Stimulated activated CD4-positive, alpha-beta T cell treated with anti-CD3 and anti-CD28 coated beads, Interleukin-1b, Interleukin-23, amount 100 ng/mL, for 24 hours (primary cell): Measurements from ENCODE around the gene NCOA6.
A peak's percentile ranks its signal among the peaks of the same experiment; 100 is the strongest.
"Not testable (repeated sequence)": the region's sequence is repeated elsewhere in the genome, so short reads cannot be mapped to it uniquely, and the experiment has no call there.

ENCODE experiments used
- DNase-seq, 4 experiments: peaks; one replicate each; pipeline ENCODE4 v3.0.0-alpha.2; 2020; ENCODE audit warnings: low read depth in 4 of 4, low spot score in 1 of 4

NCOA6 gene

DNA sequence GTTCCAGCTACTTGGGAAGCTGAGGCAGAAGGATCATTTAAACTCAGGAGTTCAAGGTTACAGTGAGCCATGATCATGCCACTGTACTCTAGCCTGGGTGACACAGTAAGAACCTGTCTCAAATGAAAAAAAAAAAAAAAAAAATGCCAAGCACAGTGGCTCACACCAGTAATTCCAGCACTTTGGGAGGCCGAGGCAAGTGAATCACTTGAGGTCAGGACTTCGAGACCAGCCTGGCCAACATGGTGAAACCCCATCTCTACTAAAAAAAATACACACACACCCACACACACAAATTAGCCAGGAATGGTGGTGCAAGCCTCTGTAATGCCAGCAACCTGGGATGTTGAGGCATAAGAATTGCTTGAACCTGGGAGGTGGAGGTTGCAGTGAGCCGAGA, 102.9 kb downstream of the NCOA6 start:
- DNase-seq = not testable (repeated sequence)

GRCh38 chr20:34720266-34720665, 105.2 kb downstream of the NCOA6 start:
- DNase-seq = no peak

DNA sequence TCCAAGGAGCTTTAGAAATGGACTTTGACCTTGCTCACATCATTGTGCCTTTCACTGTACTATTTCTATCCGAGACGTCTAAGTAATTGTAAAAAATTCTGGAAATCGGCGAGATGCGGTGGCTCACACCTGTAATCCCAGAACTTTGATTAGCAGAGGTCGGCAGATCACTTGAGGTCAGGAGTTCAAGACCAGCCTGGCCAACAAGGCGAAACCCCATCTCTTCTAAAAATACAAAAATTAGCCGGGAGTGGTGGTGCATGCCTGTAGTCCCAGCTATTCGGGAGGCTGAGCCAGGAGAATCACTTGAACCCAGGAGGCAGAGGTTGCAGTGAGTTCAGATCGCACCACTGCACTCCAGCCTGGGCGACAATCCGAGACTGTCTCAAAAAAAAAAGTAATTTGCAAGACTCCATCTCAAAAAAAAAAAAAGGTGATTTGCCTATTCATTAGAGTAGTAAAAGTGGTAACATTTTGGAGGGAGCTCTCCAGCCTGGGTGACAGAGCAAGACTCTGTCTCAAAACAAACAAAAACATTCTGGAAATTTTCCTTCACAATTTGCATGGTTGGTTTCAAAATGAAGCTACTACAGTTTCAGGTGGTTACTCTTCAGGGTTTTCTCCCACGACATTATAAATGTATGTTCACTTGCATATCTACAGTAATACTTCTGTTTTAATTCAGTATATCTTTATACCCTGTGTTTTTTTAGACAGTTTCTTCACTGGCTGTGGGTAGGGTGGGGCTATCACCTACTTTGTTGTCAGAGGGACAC, 106.0 kb downstream of the NCOA6 start:
- not testable (repeated sequence) for DNase-seq

GRCh38 chr20:34717230-34718095, 108.0 kb downstream of the NCOA6 start:
- no peak for DNase-seq

GRCh38 chr20:34716921-34717229, 108.6 kb downstream of the NCOA6 start:
- DNase-seq = no peak

GRCh38 chr20:34715384-34715783, 110.1 kb downstream of the NCOA6 start:
- no peak for DNase-seq

- DNase-seq = not testable (repeated sequence)
These were observed 111.4 kb downstream of the NCOA6 start for GRCh38 chr20:34713944-34714515.

DNA sequence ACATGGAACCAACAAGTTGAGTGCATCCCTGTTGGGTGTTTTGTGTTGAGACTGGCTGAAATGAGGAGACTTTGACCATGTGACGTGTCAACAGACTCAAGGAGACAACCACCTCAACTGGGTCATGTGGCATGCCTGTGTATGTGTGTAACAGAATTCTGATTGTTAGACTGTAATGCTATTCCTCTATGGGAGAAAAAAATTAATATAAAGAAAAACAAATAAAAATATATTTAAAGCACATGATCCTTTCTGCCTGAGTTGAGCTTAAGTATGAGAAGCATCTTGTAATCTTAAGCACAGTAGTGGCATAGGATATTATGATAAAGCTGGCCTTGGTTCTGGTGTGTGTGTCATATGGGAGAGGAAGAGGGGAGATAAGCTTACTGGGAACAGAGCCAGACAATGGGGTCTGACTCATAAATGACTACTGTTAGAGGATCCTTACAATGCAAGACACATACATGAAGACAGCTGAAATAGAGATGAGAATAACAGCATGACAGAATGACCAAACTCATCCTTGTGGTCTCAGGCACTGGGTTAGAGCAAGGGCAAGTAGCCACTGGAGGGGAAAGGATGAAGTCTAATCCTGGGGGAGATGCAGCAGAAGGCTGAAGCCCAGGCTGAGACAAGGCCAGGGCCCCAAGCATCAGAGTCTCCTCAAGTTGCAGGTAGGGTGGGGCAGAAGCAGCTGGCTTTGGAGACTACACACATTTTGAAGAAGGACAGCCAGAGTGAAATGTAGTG, 112.1 kb downstream of the NCOA6 start:
- no peak for DNase-seq

- no peak for DNase-seq
These were observed 112.8 kb downstream of the NCOA6 start for GRCh38 chr20:34712525-34713192.

- no peak for DNase-seq
These were observed 113.5 kb downstream of the NCOA6 start for GRCh38 chr20:34711813-34712430.

DNA sequence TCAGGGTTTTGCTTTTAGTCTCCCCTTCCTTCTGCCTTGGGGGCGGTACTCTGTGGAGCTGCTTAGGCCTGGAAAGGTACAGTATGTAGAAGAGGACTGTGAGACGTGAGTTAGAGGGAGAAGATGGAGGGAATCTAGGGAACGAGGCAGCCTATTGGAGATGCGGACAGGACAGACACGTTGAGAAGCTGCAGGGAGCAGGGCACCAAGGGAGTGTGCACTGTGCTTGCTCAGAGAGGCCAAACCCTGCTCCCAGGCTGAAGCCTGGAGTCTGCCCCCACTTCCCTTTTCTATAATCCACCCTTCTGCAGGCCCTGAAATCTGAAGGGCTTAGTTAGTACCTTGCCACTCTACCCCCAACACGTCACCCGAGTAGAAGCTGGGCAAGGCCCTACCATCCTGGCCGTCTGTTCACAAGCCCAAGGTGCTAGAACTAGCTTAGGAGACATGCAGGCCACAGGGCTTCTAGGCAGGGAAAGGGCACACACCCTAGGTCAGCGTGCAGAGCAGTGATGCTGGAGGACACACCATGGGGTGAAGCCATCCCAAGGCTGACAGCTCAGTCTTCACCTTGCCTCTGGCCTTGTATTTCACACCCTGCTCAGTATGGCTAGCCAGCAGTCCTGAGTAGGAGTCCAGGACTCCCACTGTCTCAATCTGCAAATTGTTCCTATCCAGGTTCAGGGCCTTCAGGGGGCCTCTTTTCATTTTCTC, 114.4 kb downstream of the NCOA6 start:
- DNase-seq = no peak

GRCh38 chr20:34710568-34710839, 114.9 kb downstream of the NCOA6 start:
- no peak for DNase-seq

DNA sequence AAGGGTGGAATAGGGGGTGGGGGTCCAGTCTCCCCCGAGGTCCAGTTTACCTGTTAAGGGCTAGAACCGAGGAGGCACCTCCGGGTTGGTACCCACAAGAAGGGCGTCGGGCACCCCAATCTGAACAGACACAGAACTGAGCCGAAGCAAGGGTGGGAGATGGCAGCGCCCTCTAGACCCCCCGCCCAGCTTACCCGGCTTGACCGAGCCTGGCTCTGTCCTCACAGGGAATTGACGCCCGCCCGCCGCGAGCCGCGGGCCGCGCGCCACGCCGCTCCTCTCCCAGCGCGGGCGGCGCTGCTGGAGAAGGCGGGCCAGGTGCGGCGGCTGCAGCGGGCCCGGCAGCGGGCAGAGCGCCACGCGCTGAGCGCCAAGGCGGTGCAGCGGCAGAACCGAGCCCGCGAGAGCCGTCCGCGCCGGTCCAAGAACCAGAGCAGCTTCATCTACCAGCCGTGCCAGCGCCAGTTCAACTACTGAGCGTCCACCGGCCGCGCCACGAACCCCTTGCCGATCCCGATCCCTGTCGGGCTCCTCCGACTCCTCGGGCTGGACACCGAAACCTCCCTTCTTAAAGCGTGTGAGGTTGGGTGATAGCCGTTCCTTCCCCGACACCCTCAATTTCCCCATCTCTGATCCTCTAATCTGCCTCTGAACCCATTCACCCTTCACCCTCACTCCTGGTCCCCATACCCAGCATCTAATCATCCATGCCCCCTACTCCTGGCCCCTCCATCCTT, 115.5 kb downstream of the NCOA6 start:
- DNase-seq = peak in 3 of 4 experiments; percentile 10 to 68 (median 45)

DNA sequence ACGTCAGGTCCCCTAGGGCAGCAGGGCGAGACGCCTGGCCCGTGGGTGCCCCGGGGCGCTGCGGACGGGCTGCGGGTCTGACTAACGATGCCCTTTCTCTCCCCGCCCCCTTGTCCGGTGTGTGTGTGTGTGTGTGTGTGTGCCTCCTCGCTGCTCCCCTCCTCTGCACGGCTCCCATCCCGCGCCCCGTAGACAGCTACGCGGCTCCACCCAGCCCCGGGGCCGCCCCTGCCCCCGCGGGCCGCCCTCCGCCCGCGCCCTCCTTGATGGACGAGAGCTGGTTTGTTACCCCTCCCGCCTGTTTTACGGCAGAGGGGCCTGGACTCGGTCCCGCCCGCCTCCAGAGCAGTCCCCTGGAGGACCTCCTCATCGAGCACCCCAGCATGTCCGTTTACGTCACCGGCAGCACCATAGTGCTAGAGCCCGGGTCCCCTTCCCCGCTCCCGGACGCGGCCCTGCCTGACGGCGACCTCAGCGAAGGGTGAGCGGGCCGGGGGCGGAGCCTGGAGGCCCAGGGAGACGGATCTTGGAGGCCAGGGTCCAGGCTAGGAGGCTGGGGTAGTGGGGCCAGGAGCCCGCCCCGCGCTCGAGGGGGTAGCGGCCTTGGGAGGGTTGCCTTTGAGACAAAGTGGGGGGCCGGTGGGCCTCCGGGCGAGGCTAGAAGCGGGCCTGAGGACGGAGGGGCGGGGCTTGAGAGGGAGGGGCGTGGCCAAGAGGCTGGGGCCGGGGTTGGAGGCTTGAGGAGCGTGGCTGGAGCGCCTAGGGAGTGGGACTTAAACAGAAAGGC, 116.2 kb downstream of the NCOA6 start:
- peak; percentile 59 to 77 (median 64) for DNase-seq

DNA sequence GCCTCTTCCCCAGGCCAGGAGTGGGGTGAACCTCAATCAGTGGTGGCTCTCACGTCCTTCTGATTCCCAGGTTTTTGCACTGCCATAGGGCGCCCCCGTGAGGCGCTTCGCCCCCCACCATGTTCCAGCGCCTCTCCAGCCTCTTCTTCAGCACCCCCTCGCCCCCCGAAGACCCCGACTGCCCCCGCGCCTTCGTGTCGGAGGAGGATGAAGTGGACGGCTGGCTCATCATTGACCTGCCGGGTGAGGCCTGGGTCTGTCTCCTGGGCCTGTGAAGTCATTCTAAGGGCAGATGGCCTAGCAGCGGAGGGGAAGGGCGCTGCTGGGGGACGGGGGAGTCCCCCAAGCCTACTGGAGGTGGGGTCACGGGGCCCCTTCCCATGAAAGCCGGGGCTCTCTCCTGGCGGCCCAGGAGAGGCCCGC, 116.8 kb downstream of the NCOA6 start:
- DNase-seq = peak in 2 of 4 experiments; percentile 20 to 43

- DNase-seq = no peak
These were observed 118.3 kb downstream of the NCOA6 start for GRCh38 chr20:34706912-34707784.

DNA sequence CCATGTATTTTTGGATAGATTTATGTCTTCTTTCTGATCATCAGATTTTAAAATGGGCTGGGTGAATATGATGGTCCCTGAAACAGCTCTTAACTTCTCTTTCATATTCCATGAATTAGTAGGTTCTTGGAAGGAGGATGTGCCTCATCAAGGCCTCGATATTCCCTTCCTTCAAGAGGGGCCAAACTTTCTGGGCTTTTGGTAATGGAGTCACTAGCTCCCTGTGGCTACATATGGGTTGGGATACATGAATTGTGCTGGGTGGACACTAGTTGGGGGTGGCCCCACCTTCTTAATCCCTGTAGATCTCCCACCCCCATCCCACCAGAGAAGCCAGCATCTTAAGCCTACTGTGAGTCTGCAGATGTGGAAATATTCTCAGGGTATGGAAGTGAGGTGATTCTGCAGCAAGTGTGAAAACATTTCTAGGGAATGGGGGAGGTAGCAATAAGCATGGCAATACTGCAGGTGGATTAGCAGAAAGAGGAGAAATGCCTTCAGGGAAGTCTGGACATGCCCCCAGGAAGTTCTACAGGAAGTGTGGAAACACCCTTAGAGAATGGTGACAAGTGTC, 119.1 kb downstream of the NCOA6 start:
- DNase-seq = no peak
